GM12891 (cell line): ENCODE results near the gene NBEA.

Experiments
- DNase-seq: peaks from one replicate; pipeline ENCODE4 v3.0.0; 2011; ENCODE audit warnings: low spot score; ENCODE audit not compliant: insufficient read length
- FAIRE-seq: peaks from 2 replicates; lab custom pipeline; 2011; peaks lifted over from hg19 to GRCh38; lab: Jason Lieb, UNC
- PAX5 ChIP-seq: IDR thresholded peaks from 2 replicates; pipeline ENCODE4 v1.6.1; 2011; ENCODE audit warnings: low read length, moderate library complexity, mild to moderate bottlenecking; ENCODE audit not compliant: insufficient read depth, severe bottlenecking
- POLR2A ChIP-seq: IDR thresholded peaks from 2 replicates; pipeline ENCODE4 v1.6.1; 2011; ENCODE audit warnings: low read depth, low read length, control low read depth
- POLR2AphosphoS5 ChIP-seq: IDR thresholded peaks from 2 replicates; pipeline ENCODE4 v1.6.1; 2011; ENCODE audit warnings: low read depth, low read length, control low read depth
- POU2F2 ChIP-seq: IDR thresholded peaks from 2 replicates; pipeline ENCODE4 v1.6.1; 2011; ENCODE audit warnings: low read depth, mild to moderate bottlenecking, control low read depth, low read length, moderate library complexity
- SPI1 ChIP-seq: IDR thresholded peaks from 2 replicates; pipeline ENCODE4 v1.6.1; 2011; ENCODE audit warnings: low read depth, low read length, control low read depth
- TAF1 ChIP-seq: IDR thresholded peaks from 2 replicates; pipeline ENCODE4 v1.6.1; 2011; ENCODE audit warnings: low read depth, low read length, control low read depth

NBEA gene

DNA sequence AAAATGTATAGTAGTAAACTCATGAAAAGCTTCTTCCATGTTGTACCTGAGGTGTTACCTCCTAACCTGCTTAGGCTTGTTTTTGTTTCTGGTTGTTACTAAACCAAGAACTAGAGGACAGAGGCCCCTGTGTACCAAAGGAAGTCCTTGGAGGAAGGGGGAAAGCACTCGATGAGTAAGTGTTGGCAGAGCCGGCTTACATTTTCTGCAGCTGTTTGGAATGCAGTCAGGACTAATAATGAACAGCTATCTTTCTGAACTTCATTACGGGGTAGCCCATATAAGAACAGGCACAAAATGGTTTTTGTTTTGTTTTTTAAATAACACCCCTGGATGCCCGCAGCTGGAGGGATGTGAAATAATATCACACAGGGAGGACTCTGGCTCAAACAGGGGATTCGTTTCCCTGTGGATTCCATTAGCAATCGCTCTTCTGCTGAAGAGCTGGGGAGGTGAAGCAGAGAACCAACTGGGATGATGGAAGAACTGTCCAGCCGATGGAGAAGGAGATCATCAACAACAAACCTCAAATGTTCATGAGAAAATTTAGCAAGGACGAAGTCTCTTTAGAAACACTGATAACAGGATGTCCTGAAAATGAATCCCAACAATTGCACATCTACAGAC lies 748.6 kb downstream of the NBEA start:
- no peak for TF ChIP-seq POU2F2
- TF ChIP-seq POLR2AphosphoS5 = no peak
- TF ChIP-seq TAF1 = no peak
- no peak for TF ChIP-seq POLR2A
- TF ChIP-seq SPI1 = no peak
- TF ChIP-seq PAX5 = no peak
- FAIRE-seq (no peak), DNase-seq (no peak)

GRCh38 chr13:35693134-35693784 lies 751.2 kb downstream of the NBEA start:
- DNase-seq (no peak), FAIRE-seq (no peak)
- TF ChIP-seq POLR2AphosphoS5 = no peak
- TF ChIP-seq SPI1 = no peak
- no peak for TF ChIP-seq POLR2A

- FAIRE-seq (no peak), DNase-seq (no peak)
- TF ChIP-seq POU2F2 (no peak), PAX5 (no peak), SPI1 (no peak), POLR2AphosphoS5 (no peak)
Measured at GRCh38 chr13:35694031-35694430, 752.0 kb downstream of the NBEA start.

GRCh38 chr13:35694549-35695447 lies 752.7 kb downstream of the NBEA start:
- FAIRE-seq = no peak
- no peak for DNase-seq
- TF ChIP-seq POLR2AphosphoS5 = no peak
- peak; percentile 10; the same call in 1 of the 2 replicates for TF ChIP-seq SPI1
- peak; percentile 76; the same call in 1 of the 2 replicates for TF ChIP-seq POU2F2

DNA sequence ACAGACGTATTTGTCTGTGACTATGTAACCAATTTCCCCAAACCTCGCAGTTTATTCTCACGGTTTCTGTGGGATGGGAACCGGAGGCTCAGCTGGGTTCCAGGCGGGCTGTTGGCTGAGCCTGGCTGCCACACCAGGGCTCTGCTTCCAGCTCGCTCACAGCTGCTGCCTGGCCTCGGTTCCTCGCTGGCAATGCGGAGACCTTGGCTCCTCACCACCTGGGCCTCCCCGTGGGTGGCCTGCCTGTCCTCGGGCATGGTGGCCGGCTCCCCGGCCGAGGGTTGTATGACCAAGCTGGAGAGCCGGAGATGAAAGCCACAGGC lies 753.3 kb downstream of the NBEA start:
- FAIRE-seq = no peak
- TF ChIP-seq PAX5 (no peak), TAF1 (no peak), POLR2AphosphoS5 (no peak), POU2F2 (no peak), POLR2A (no peak), SPI1 (no peak)
- DNase-seq = no peak

DNA sequence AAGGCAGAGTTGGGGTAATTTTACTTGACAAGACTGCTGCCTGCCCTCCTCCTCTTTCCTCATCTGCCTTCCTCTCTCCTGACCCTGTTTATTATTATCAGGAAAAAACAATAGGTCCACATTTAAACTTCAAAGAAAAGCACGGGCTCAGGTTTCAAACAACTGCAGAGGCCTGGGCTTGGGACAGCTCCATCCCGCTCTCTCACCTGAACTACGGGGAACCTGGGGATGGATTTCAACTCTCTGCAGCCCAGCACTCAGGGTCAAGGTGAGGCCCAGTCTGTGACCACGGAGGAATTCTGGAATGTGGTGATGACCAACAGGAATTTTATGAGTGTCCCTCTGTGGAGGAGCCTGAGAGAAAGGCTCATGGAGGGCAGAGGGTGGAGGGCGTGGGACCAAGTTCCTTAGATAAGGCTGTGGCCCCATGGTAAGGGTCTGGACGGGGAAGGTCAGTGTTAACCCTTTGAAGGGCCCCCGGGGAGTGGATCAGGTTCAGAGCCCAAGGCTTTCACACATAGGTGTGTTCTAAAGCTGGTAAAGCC lies 755.2 kb downstream of the NBEA start:
- no peak for FAIRE-seq

DNA sequence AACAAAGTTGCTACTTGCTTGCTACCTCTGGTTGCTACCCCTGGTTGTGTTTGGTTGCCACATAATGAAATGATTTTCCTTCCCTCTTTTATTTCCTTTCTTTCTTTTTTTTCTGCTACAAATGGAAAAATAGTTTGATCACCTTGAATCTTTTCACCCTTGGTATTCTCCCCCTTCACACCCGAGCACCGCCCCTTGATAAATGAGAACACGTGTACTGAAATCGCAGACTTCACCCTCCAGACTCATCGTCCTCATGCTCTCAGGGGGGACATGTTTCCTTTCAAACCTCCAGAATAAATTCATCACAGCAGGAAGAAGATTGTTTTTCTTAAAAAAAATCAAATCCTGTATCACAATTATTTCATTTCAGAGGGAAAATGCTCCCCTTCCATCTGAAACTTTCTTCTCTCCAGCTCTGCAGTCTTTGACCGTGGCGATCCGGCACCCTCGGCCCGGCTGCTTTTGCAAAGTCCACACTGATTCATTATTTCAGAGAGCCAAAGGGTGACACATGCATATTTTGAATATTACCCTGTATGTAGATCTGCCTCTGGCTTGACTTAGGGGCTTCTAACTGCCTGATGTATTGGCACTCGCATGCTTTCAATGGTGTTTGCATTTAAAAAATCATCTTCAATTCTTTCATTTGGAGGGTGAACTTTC lies 757.0 kb downstream of the NBEA start:
- no peak for DNase-seq
- FAIRE-seq = no peak
- no peak for TF ChIP-seq POU2F2
- TF ChIP-seq SPI1 = no peak
- no peak for TF ChIP-seq POLR2AphosphoS5
- no peak for TF ChIP-seq TAF1
- TF ChIP-seq POLR2A = no peak
- TF ChIP-seq PAX5 = no peak

More for the DNA sequence above, 755.2 kb downstream of the NBEA start:
- DNase-seq = no peak
- TF ChIP-seq TAF1 (no peak), PAX5 (no peak), SPI1 (no peak), POU2F2 (no peak), POLR2AphosphoS5 (no peak), POLR2A (no peak)

DNA sequence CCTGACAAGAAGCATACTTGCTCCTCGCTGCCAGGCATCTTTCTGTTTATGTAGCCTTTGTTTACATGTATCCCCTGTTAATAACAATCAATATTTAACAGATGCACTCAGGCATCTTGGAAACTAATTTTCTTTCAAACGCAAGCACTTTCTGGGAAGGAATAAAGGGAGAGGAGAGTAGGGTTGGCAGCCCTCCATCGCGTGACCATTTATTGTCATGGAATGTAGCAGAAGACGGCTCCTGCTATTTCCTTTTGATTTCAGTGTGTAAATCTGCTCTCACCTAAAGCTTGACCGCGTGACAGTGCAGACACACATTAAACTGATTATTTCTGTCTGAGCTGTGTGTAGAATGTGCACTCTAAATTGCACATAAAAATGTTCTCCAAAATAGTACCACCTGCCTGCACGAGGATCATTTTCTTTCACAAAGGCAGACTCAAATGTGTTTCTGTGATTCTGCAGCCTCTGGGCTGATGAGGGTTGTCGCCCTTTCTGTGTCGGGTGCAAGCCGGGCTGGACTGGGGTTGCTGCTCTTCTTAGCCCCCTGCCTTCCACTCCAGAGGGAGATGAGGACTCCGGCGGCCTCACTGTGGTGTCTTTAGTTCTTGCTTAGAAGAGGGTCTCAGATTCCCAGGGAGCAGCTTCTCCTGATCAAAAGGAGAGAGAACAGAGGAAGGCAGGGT lies 757.9 kb downstream of the NBEA start:
- TF ChIP-seq PAX5 (no peak), POLR2AphosphoS5 (no peak), POLR2A (no peak), SPI1 (no peak), TAF1 (no peak), POU2F2 (no peak)
- no peak for DNase-seq
- no peak for FAIRE-seq

DNA sequence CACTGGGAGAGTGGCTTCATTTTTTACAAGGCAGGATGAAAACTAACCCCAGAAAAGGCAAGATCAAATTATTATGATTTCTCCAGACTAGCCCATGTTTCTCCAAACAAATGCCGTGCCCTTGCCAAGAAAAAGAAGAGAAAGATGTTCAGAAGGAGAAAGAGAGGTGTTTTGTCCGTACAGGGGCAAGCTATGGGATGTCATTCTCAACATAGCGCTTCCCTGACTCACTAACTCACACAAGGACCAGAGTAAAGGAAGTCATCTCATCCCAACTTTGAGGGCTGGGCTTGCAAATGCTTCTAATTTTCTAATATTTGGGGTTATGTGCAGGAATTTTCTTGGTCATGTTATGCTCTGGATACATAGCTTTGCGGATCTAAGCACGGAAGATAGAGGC lies 758.6 kb downstream of the NBEA start:
- TF ChIP-seq POLR2A = no peak
- no peak for TF ChIP-seq PAX5
- TF ChIP-seq SPI1 = no peak
- no peak for TF ChIP-seq POU2F2
- no peak for TF ChIP-seq TAF1
- TF ChIP-seq POLR2AphosphoS5 = no peak
- FAIRE-seq (no peak), DNase-seq (no peak)
